ENCODE measurements around the gene HDAC10. TPM values are rescaled to one million over a fixed set of nuclear protein-coding genes. Genes with fewer than 3 reads are reported as not detected.

The HDAC10 gene
- total RNA-seq, 3 donors from 2014 or later (not counting 1 experiment from before 2014, with no cell fraction given): 112 to 131 (median 123) TPM

- intact Hi-C loops (cut with micrococcal nuclease): no loop called here
- no peaks in the 10 kb centered on the region for H3K27me3 ChIP-seq (ENCODE audit: control insufficient read depth, insufficient read depth, low read length)
- no peak overlapping the region for H3K4me3 ChIP-seq (ENCODE audit: low read length)
- peaks cover 9 to 18% of the 10 kb centered on the region in 2 donors for H3K27me3 Mint-ChIP-seq (ENCODE audit: low read depth in 2 of 2)
- no peak overlapping the region for H3K27ac ChIP-seq (ENCODE audit: low read length)
- ATAC-seq: no peak
- no peaks in the 10 kb centered on the region for H3K36me3 ChIP-seq (ENCODE audit: control insufficient read depth, insufficient read depth, low read length)
- no peaks in the 10 kb centered on the region for H3K36me3 Mint-ChIP-seq
- DNase-seq: no peak
- H3K4me1 Mint-ChIP-seq: peaks cover 0 to 5% of the 10 kb centered on the region in 2 donors
- H3K9me3 Mint-ChIP-seq: no peaks in the 10 kb centered on the region
- no peaks in the 10 kb centered on the region for H3K9me3 ChIP-seq (ENCODE audit: control insufficient read depth, insufficient read depth, low read length)
- WGBS (ENCODE audit: insufficient coverage): 16% methylated on average over 29 of the region's 29 CpGs
- peaks cover 27% of the 10 kb centered on the region for H3K4me1 ChIP-seq (ENCODE audit: control insufficient read depth, insufficient read depth, low read length)
- H3K27ac Mint-ChIP-seq: no peak overlapping the region
- no peak overlapping the region for H3K4me3 Mint-ChIP-seq
- TF ChIP-seq CTCF (IDR thresholded peaks at IDR 0.05): no peak
Observed at GRCh38 chr22:50292643-50293440, 41.8 kb upstream of the HDAC10 start.

- H3K9me3 ChIP-seq (ENCODE audit: control insufficient read depth, insufficient read depth, low read length): no peaks in the 10 kb centered on the region
- peaks cover 9 to 14% of the 10 kb centered on the region in 2 donors for H3K27me3 Mint-ChIP-seq (ENCODE audit: low read depth in 2 of 2)
- ATAC-seq: no peak
- peaks cover 27% of the 10 kb centered on the region for H3K4me1 ChIP-seq (ENCODE audit: control insufficient read depth, insufficient read depth, low read length)
- H3K4me3 ChIP-seq (ENCODE audit: low read length): no peak overlapping the region
- no peak overlapping the region for H3K27ac ChIP-seq (ENCODE audit: low read length)
- WGBS (ENCODE audit: insufficient coverage): 92% methylated on average over 37 of the region's 37 CpGs
- no peak overlapping the region for H3K4me3 Mint-ChIP-seq
- peaks cover 0 to 5% of the 10 kb centered on the region in 2 donors for H3K4me1 Mint-ChIP-seq
- no peak overlapping the region for H3K27ac Mint-ChIP-seq
- H3K27me3 ChIP-seq (ENCODE audit: control insufficient read depth, insufficient read depth, low read length): no peaks in the 10 kb centered on the region
- H3K36me3 ChIP-seq (ENCODE audit: control insufficient read depth, insufficient read depth, low read length): no peaks in the 10 kb centered on the region
- intact Hi-C loops (cut with micrococcal nuclease): no loop called here
- H3K9me3 Mint-ChIP-seq: no peaks in the 10 kb centered on the region
- H3K36me3 Mint-ChIP-seq: no peaks in the 10 kb centered on the region
- no peak for TF ChIP-seq CTCF (IDR thresholded peaks at IDR 0.05)
- no peak for DNase-seq
Observed at GRCh38 chr22:50289942-50290630, 39.0 kb upstream of the HDAC10 start.

GRCh38 chr22:50289151-50289941 lies 38.3 kb upstream of the HDAC10 start:
- ATAC-seq: no peak
- peaks cover 9 to 14% of the 10 kb centered on the region in 2 donors for H3K27me3 Mint-ChIP-seq (ENCODE audit: low read depth in 2 of 2)
- no peak overlapping the region for H3K4me3 Mint-ChIP-seq
- Histone ChIP-seq H3K4me1 (ENCODE audit: control insufficient read depth, insufficient read depth, low read length) (peaks cover 27% of the 10 kb centered on the region), H3K9me3 (ENCODE audit: control insufficient read depth, insufficient read depth, low read length) (no peaks in the 10 kb centered on the region), H3K4me3 (ENCODE audit: low read length) (no peak overlapping the region), H3K27ac (ENCODE audit: low read length) (no peak overlapping the region), H3K27me3 (ENCODE audit: control insufficient read depth, insufficient read depth, low read length) (no peaks in the 10 kb centered on the region), H3K36me3 (ENCODE audit: control insufficient read depth, insufficient read depth, low read length) (no peaks in the 10 kb centered on the region)
- no peaks in the 10 kb centered on the region for H3K36me3 Mint-ChIP-seq
- H3K4me1 Mint-ChIP-seq: peaks cover 0 to 5% of the 10 kb centered on the region in 2 donors
- intact Hi-C loops (cut with micrococcal nuclease): no loop called here
- no peak for TF ChIP-seq CTCF (IDR thresholded peaks at IDR 0.05)
- H3K9me3 Mint-ChIP-seq: no peaks in the 10 kb centered on the region
- 96% methylated on average over 57 of the region's 57 CpGs for WGBS (ENCODE audit: insufficient coverage)
- H3K27ac Mint-ChIP-seq: no peak overlapping the region
- DNase-seq: no peak

All from natural killer cell (primary cell).